Measurements from ENCODE around the gene LAP3.

Gene LAP3

DNA sequence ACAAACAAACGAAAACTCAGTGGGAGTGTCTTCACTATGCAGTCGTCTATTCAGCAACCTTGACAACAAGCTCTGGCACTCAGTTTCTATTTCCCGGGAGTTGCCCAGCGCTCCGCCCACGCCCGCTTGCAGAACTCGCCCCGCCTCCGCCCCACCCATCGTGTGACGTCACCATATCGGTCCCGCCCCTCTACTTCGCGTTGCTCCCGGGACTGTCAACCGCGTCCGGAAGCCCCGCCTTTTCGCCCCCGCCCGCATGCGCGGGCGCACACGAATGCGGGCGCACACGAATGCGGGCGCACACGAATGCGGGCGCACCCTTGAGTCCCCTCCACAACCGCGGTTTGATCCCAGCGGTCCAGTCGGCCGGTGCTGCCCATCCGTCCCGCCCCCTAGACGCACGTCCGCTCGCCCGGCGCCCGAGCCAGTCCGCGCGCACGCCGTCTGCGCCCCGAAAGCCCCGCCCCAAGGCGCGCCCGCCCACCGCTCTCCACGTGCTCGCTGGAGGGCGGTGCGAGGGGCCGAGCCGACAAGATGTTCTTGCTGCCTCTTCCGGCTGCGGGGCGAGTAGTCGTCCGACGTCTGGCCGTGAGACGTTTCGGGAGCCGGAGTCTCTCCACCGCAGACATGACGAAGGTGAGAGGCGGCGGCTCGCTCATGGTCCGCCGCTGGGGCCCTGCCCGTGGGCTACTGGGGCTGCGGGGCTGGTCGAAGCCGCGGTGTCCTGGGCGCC is at the start of gene LAP3:
Gene LAP3 (plus strand): TSS at position 267 of the 733 bp plus-strand sequence. CDS start 268 bp downstream, at position 535.
- peak; percentile 97 for DNase-seq
- Histone ChIP-seq H3K9me3 (ENCODE audit: severe bottlenecking) (no peaks in the 10 kb centered on the region), H3K27me3 (ENCODE audit: insufficient read depth, low read depth, severe bottlenecking) (no peaks in the 10 kb centered on the region), H3K27ac (peak within 1 kb of the TSS; percentile 74), H3K36me3 (peaks cover 19% of the 10 kb centered on the region), H3K4me3 (ENCODE audit: low read depth, low read length) (peak within 1 kb of the TSS; percentile 60)
- TF ChIP-seq, protein P1, sequence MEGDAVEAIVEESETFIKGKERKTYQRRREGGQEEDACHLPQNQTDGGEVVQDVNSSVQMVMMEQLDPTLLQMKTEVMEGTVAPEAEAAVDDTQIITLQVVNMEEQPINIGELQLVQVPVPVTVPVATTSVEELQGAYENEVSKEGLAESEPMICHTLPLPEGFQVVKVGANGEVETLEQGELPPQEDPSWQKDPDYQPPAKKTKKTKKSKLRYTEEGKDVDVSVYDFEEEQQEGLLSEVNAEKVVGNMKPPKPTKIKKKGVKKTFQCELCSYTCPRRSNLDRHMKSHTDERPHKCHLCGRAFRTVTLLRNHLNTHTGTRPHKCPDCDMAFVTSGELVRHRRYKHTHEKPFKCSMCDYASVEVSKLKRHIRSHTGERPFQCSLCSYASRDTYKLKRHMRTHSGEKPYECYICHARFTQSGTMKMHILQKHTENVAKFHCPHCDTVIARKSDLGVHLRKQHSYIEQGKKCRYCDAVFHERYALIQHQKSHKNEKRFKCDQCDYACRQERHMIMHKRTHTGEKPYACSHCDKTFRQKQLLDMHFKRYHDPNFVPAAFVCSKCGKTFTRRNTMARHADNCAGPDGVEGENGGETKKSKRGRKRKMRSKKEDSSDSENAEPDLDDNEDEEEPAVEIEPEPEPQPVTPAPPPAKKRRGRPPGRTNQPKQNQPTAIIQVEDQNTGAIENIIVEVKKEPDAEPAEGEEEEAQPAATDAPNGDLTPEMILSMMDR (IDR thresholded peaks at IDR 0.05; ENCODE audit: low read depth, low read length), result no peak

DNA sequence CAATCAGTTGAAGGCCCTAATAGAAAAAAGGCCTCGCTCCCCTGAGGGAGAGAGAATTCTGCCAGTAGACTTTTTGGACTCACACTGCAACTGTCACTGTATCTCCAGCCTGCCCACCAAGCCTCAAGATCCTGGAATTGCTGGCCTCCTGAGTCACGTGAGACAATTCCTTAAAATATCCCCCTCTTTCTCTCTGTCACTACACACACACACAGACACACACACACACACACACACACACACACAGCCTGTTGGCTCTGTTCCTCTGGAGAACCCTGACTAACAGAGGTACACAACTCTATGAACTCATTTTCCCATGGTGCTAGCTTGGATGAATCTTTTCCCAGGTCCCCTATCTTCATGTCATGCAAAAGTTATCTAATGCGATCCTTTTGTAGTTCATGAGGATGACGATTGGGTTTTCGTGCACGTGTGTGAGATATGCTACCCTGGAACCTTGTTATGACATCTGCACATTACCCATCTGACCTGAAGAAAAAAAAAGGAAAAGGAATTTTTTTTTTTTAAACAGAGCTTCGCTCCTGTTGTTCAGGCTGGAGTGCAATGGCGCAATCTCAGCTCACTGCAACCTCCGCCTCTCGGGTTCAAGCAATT is 48.3 kb upstream of the LAP3 start:
- H3K4me3 ChIP-seq (ENCODE audit: low read depth, low read length), result no peak overlapping the region
- DNase-seq, result no peak
- no peaks in the 10 kb centered on the region for H3K36me3 ChIP-seq
- H3K27ac ChIP-seq, result no peak overlapping the region
- H3K9me3 ChIP-seq (ENCODE audit: severe bottlenecking), result no peaks in the 10 kb centered on the region
- H3K27me3 ChIP-seq (ENCODE audit: insufficient read depth, low read depth, severe bottlenecking), result no peaks in the 10 kb centered on the region
- TF ChIP-seq, protein P1 (IDR thresholded peaks at IDR 0.05; ENCODE audit: low read depth, low read length), result no peak

DNA sequence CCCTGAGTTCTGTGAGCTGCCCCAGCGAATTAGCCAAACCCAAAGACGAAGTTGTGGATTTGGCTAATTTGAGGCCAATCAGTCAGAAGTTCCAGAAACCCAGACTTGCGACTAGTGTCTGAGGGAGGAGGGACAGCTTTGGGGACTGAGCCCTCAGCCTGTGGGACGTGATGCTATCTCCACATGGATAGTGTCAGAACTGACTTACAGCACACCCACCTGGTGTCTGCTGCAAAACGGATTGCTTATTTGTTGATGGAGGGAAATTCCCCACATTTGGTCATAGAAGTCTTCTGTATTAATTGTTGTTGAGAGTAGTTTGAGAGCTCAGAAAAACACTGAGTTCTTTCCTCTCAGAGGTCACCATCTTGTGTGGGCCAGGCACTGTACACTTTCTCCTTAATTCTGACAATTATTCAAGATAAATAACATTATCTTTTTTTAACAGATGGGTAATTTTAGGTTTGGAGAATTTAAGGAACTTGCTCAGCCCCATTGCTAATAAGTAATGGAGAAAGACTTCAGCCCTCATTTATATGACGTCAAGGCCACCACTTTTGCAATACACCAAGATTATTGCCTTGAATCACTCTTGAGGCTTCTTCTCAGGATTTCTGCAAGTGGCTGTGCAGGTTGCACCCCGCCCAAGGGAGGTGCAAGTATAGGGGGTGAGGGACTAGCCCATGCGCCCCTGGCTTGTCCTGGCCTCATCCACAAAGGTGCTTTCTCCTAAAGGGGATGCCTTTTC is 45.3 kb upstream of the LAP3 start:
- Histone ChIP-seq H3K27ac (no peak overlapping the region), H3K27me3 (ENCODE audit: insufficient read depth, low read depth, severe bottlenecking) (no peaks in the 10 kb centered on the region), H3K4me3 (ENCODE audit: low read depth, low read length) (no peak overlapping the region), H3K9me3 (ENCODE audit: severe bottlenecking) (no peaks in the 10 kb centered on the region), H3K36me3 (no peaks in the 10 kb centered on the region)
- no peak for DNase-seq
- TF ChIP-seq, protein P1 (IDR thresholded peaks at IDR 0.05; ENCODE audit: low read depth, low read length), result no peak

- Histone ChIP-seq H3K27ac (no peak overlapping the region), H3K4me3 (ENCODE audit: low read depth, low read length) (no peak overlapping the region), H3K36me3 (no peaks in the 10 kb centered on the region), H3K27me3 (ENCODE audit: insufficient read depth, low read depth, severe bottlenecking) (no peaks in the 10 kb centered on the region), H3K9me3 (ENCODE audit: severe bottlenecking) (no peaks in the 10 kb centered on the region)
- no peak for DNase-seq
- TF ChIP-seq, protein P1 (IDR thresholded peaks at IDR 0.05; ENCODE audit: low read depth, low read length), result no peak
Observed at GRCh38 chr4:17534705-17535104, 42.3 kb upstream of the LAP3 start.

DNA sequence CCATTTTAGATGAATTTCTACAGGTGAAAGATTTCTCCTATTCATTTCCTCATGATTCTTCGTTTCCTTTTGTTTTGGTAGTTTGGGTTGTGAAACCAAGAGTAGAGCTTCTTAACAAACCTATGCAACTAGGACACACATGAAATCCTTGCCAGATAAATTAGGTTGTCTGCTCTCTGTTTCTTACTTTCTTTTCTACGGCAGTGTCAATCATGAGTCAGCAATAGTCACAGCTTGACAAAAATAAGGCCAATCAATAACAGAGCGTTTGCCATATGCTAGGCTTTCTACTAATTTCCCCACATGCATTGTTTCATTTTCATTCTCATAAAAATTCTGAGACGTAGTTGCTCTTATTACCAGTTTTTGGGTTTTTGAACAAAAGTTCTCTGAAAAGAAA is 41.8 kb upstream of the LAP3 start:
- no peak for DNase-seq
- no peak overlapping the region for H3K4me3 ChIP-seq (ENCODE audit: low read depth, low read length)
- H3K27me3 ChIP-seq (ENCODE audit: insufficient read depth, low read depth, severe bottlenecking), result no peaks in the 10 kb centered on the region
- H3K9me3 ChIP-seq (ENCODE audit: severe bottlenecking), result no peaks in the 10 kb centered on the region
- no peak overlapping the region for H3K27ac ChIP-seq
- TF ChIP-seq, protein P1 (IDR thresholded peaks at IDR 0.05; ENCODE audit: low read depth, low read length), result no peak
- H3K36me3 ChIP-seq, result no peaks in the 10 kb centered on the region

All from WERI-Rb-1 (cell line).